Measurements from ENCODE around the gene AXL.

AXL gene

GRCh38 chr19:41309180-41310032 lies 90.4 kb downstream of the AXL start:
- no peak for DNase-seq

DNA sequence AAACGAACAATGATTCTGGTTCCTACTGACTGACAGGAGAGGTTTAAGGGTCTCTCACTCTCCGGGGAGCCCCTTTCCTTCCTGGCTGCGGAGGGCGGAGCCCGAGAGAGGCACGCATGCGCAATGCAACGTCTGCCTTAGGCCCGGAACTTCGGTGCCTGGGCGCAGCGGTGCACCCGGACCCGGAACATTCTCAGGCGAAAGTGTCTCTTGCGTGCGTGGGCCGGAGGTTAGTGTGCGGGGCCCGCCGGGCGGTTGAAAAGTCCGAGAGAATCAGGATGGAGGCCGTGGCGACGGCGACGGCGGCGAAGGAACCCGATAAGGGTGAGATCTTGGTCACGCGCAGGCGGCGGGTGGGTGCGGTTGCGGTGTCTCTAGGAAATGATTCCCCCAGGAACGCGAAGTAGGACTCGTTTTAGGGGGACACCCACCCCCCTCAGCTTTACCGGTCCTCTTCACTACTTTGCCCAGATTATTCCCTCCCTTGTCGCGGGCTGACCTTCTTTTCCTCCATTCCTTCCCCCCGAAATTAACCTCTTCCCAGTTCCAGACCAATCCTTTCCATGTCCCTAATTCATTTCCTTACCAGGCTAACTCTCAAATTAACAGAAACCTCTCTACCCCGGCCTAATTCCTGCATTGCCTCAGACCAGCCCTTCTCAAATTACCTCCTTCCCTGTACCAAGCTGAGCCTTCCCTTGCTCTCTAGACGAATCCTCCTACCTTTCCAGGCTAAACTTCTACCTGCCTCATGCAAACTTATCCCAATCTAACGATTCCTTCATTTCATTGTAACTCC lies 91.2 kb downstream of the AXL start, which contains the start of gene CCDC97:
TSS of gene CCDC97 (plus strand) at position 140 of the 799 bp plus-strand sequence. CDS start at position 279, 139 bp downstream.
- DNase-seq = peak; percentile 34

GRCh38 chr19:41311072-41311471 lies 92.0 kb downstream of the AXL start:
- DNase-seq = no peak

Measured in NCI-H524 treated with DMSO at 0.1 percent for 48 hours (cell line).